Peyer's patch (tissue), 4 donors: ENCODE data around the gene SOX8.

ENCODE experiments used
- POLR2A ChIP-seq, 2 donors: fragments of 450-650 bp; IDR thresholded peaks; one replicate each; pipeline ENCODE4 v1.5.1; 2017; ENCODE audit warnings: antibody characterized with exemption in 2 of 2, mild to moderate bottlenecking in 2 of 2, moderate library complexity in 2 of 2
- TF ChIP-seq, protein P1 (sequence below), 6 experiments: fragments of 450-650 bp in 4 of 6; fragments of 200-600 bp in 2 of 6; sonication (generic) in 1 of 6; IDR thresholded peaks; one replicate each; pipeline ENCODE4 v1.5.1; 2017 to 2019; ENCODE audit warnings: antibody characterized with exemption in 6 of 6, mild to moderate bottlenecking in 3 of 6, moderate library complexity in 1 of 6

DNA sequence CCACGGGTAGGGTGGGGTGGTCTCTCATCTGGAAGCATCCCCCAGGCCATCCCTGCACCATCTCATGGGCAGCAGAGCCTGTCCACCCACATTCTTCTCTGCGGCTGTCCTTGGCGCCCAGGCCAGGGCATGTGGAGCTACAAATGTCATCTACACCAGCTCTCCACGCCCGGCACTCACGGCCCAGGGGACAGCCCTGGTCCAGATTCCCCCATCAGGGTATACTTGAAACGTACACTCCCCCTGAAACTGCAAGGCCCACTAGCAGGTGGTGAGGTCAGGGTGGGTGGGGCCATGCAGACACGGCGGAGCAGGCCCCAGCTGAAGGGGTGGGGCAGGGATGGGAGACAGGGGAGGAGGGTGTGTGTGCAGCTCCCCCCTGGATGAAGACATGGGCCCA, 3.2 kb upstream of the SOX8 start:
- no peak for TF ChIP-seq POLR2A (IDR thresholded peaks at IDR 0.05)
- TF ChIP-seq, protein P1, sequence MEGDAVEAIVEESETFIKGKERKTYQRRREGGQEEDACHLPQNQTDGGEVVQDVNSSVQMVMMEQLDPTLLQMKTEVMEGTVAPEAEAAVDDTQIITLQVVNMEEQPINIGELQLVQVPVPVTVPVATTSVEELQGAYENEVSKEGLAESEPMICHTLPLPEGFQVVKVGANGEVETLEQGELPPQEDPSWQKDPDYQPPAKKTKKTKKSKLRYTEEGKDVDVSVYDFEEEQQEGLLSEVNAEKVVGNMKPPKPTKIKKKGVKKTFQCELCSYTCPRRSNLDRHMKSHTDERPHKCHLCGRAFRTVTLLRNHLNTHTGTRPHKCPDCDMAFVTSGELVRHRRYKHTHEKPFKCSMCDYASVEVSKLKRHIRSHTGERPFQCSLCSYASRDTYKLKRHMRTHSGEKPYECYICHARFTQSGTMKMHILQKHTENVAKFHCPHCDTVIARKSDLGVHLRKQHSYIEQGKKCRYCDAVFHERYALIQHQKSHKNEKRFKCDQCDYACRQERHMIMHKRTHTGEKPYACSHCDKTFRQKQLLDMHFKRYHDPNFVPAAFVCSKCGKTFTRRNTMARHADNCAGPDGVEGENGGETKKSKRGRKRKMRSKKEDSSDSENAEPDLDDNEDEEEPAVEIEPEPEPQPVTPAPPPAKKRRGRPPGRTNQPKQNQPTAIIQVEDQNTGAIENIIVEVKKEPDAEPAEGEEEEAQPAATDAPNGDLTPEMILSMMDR (IDR thresholded peaks at IDR 0.05): no peak
